K562 (cell line): ENCODE results near the gene CYP24A1. TPM values are rescaled to one million over a fixed set of nuclear protein-coding genes. Genes with fewer than 3 reads are reported as not detected.
A peak's percentile ranks its signal among the peaks of the same experiment; 100 is the strongest.

Experiments
- ATAC-seq: fragments of 200-7000 bp; cut with Tn5 transposase; 3 replicates; pipeline ENCODE4 v1.9.1; 2020; ENCODE audit warnings: moderate library complexity
- BruUV-seq: library from RNA; stranded (reverse); fragments of 400-500 nt; replicated peaks from 2 replicates; lab custom pipeline; 2021; lab: Mats Ljungman, UMichigan
- CTCF ChIA-PET: fragments of 300-600 bp; formaldehyde crosslinking; extraction: SDS; loops from one replicate; lab custom pipeline; 2021; ENCODE audit warnings: low intra/inter-chr PET ratio; lab: Yijun Ruan, JAX
- POLR2A ChIA-PET: fragments of 300-600, 350-650 bp; sonication (Branson Sonifier 250); formaldehyde crosslinking; extraction: SDS; loops from one replicate; lab custom pipeline; 2021; ENCODE audit warnings: antibody characterized with exemption, inconsistent platforms; lab: Yijun Ruan, JAX
- DNase-seq, 4 experiments: peaks; one replicate each; pipeline versions ENCODE4 v3.0.0 to v3.0.0-alpha.2; 2011 to 2018; ENCODE audit warnings: low spot score in 3 of 4, mixed read lengths in 3 of 4; ENCODE audit errors: extremely low read depth in 1 of 4
- FAIRE-seq: peaks from 2 replicates; lab custom pipeline; 2011; peaks lifted over from hg19 to GRCh38; lab: Jason Lieb, UNC
- H2AFZ ChIP-seq: 2 replicates; pipeline ENCODE4 v1.6.0; 2011; ENCODE audit warnings: low read depth, low read length, control low read depth, inconsistent platforms
- H3K27ac ChIP-seq: fragments of 200-600 bp; 3 replicates; pipeline ENCODE4 v1.8.0; 2011; ENCODE audit warnings: low read depth, mild to moderate bottlenecking, control low read depth, inconsistent platforms, low read length, moderate library complexity, mixed read lengths; ENCODE audit errors: extremely low read depth
- H3K27me3 ChIP-seq, 2 experiments: fragments of 300-600 bp in 1 of 2; 2 replicates in 1 of 2; 3 replicates in 1 of 2; pipeline versions ENCODE4 v1.6.0 to v1.8.0; 2011; ENCODE audit warnings: inconsistent platforms in 2 of 2, low read length in 2 of 2, mild to moderate bottlenecking in 1 of 2, mixed read lengths in 1 of 2, moderate library complexity in 1 of 2; ENCODE audit not compliant: control insufficient read depth in 2 of 2, insufficient read depth in 2 of 2
- H3K36me3 ChIP-seq: fragments of 300-600 bp; 3 replicates; pipeline ENCODE4 v1.8.0; 2011; ENCODE audit warnings: mild to moderate bottlenecking, low read length, inconsistent platforms; ENCODE audit not compliant: control insufficient read depth, insufficient read depth
- H3K4me1 ChIP-seq, 2 experiments: fragments of 200-600 bp in 1 of 2; replicated peaks in 1 of 2; 2 replicates in 1 of 2; 3 replicates in 1 of 2; pipeline versions ENCODE4 v1.5.1 to v1.8.0; 2011; ENCODE audit warnings: inconsistent platforms in 2 of 2, low read length in 2 of 2, mild to moderate bottlenecking in 1 of 2, mixed read lengths in 1 of 2, moderate library complexity in 1 of 2; ENCODE audit not compliant: control insufficient read depth in 2 of 2, insufficient read depth in 2 of 2
- H3K4me2 ChIP-seq: 2 replicates; pipeline ENCODE4 v1.6.1; 2011; ENCODE audit warnings: low read length, control low read depth, inconsistent platforms, mixed read lengths; ENCODE audit not compliant: insufficient read depth
- H3K4me3 ChIP-seq: fragments of 200-600 bp; sonication (generic), shearing (Covaris generic); 2 replicates; pipeline ENCODE4 v1.5.1; 2016; ENCODE audit warnings: control low read depth, inconsistent platforms
- H3K79me2 ChIP-seq: fragments of 200-600 bp; 3 replicates; pipeline ENCODE4 v1.8.0; 2011; ENCODE audit warnings: low read length, inconsistent platforms; ENCODE audit not compliant: control insufficient read depth, insufficient read depth
- H3K9ac ChIP-seq, 2 experiments: 2 replicates each; pipeline versions ENCODE4 v1.6.0 to v1.6.1; 2011; ENCODE audit warnings: low read depth in 2 of 2, low read length in 2 of 2, control low read depth in 1 of 2, inconsistent platforms in 1 of 2, mild to moderate bottlenecking in 1 of 2, mixed read lengths in 1 of 2; ENCODE audit not compliant: insufficient read depth in 1 of 2
- H3K9me1 ChIP-seq: one replicate; pipeline ENCODE4 v1.6.0; 2011; ENCODE audit warnings: inconsistent platforms, mild to moderate bottlenecking, low read length, moderate library complexity; ENCODE audit not compliant: control insufficient read depth, insufficient read depth
- H3K9me3 ChIP-seq: replicated peaks from 2 replicates; pipeline ENCODE4 v1.5.1; 2011; ENCODE audit warnings: low read depth, low read length, inconsistent platforms; ENCODE audit not compliant: control insufficient read depth, insufficient read depth
- H4K20me1 ChIP-seq: replicated peaks from 2 replicates; pipeline ENCODE4 v1.6.1; 2011; ENCODE audit warnings: low read length, inconsistent platforms, mixed read lengths; ENCODE audit not compliant: control insufficient read depth, insufficient read depth
- MAX ChIP-seq: sonication (generic); formaldehyde crosslinking; IDR thresholded peaks from 2 replicates; pipeline ENCODE4 v1.9.0; 2022; ENCODE audit warnings: mild to moderate bottlenecking, missing genetic modification reagents
- ZBTB11 ChIP-seq, 3 experiments: fragments of 200-800 bp in 1 of 3; fragments of 250-450 bp in 1 of 3; fragments of 450-650 bp in 1 of 3; sonication (Bioruptor Pico) in 1 of 3; sonication (Bioruptor generic) in 1 of 3; formaldehyde crosslinking in 1 of 3; IDR thresholded peaks; 2 replicates each; pipeline versions ENCODE4 v1.6.1 to v1.8.0; 2016 to 2022; ENCODE audit warnings: mild to moderate bottlenecking in 2 of 3, missing genetic modification characterization in 2 of 3, missing compliant biosample characterization in 1 of 3, moderate library complexity in 1 of 3
- WGBS: fragments of 100-300 bp; shearing (Covaris generic); methylation state at CpG from one replicate; pipeline ENCODE4 v1.1.6; 2016; ENCODE audit warnings: low coverage, mixed read lengths; ENCODE audit not compliant: insufficient coverage; ENCODE audit errors: missing lambda C conversion rate; 5-methylcytosine and 5-hydroxymethylcytosine counted together
- in situ Hi-C: fragments of 300-500 bp; cut with MboI; formaldehyde crosslinking; loops from 4 replicates; pipeline ENCODE4 v1.15.0; 2018; ENCODE audit warnings: inconsistent platforms, mixed read lengths
- intact Hi-C: fragments of 100-400 bp; cut with micrococcal nuclease; formaldehyde crosslinking; loops from 2 replicates; pipeline ENCODE4 v1.14.2; 2022
- polyA plus RNA-seq, 8 experiments: library from polyadenylated mRNA; depleted of rRNA in 4 of 8; stranded (reverse) in 5 of 8; unstranded in 3 of 8; fragments of >200 nt; fragmentation: Nextera tagmentation in 2 of 8; fragmentation: Illumina TruSeq in 1 of 8; extraction: Ambion mirVana in 2 of 8; extraction: Trizol in 1 of 8; gene quantifications; 2 replicates each; pipeline versions ENCODE4 v1.2.1 to v1.2.3, GENCODE V29; 2011 to 2014; ENCODE audit warnings: inconsistent platforms in 1 of 8, missing spikeins in 1 of 8
- total RNA-seq, 7 experiments: library from RNA; depleted of rRNA in 6 of 7; stranded (reverse); fragments of >200 nt in 6 of 7; fragmentation: Illumina TruSeq in 2 of 7; extraction: Trizol in 2 of 7; gene quantifications; 2 replicates each; pipeline versions ENCODE4 v1.2.1 to v1.2.3, GENCODE V29; 2011 to 2021; ENCODE audit warnings: low replicate concordance in 1 of 7

The CYP24A1 gene
- total and polyA plus RNA-seq, 9 of the 15 experiments (the other 6 are each of a cell fraction or from before 2014, with no cell fraction given), result 0.04 TPM; not detected in 8

DNA sequence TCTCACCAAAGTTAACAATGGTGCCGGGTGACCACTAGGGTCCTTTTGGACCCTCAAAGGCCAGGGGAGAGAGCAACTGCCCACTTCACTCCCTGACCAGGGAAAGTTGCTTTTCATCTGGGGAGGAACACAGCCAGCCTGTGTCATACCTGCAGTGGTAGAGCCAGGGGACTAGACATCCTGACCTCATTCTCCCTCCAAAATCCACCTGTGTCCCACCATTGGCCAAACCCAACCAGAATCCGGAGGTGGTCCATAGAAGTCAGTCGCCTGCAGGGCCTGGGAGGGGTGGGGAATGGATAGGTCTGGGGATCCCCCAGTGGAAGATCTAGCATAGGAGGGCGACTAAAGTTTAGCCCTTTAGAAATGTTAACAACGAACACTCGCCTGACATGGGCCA lies 46.9 kb upstream of the CYP24A1 start:
- Histone ChIP-seq H3K79me2 (no peaks in the 10 kb centered on the region), H3K27me3 (no peaks in the 10 kb centered on the region), H3K4me1 (no peaks in the 10 kb centered on the region), H3K4me2 (no peak overlapping the region), H3K27ac (no peak overlapping the region), H3K9ac (no peak overlapping the region), H3K4me3 (no peak overlapping the region), H2AFZ (no peak overlapping the region), H3K9me3 (no peaks in the 10 kb centered on the region), H4K20me1 (no peaks in the 10 kb centered on the region), H3K9me1 (no peaks in the 10 kb centered on the region), H3K36me3 (peaks cover 26% of the 10 kb centered on the region)
- TF ChIP-seq ZBTB11 (CRISPR knock-in tag; IDR thresholded peaks at IDR 0.05), result peak in 1 of 3 experiments; percentile 76; a peak in 2 of 6 replicates
- TF ChIP-seq MAX (CRISPR knock-in tag), result no peak
- intact Hi-C loops (no loop called here), in situ Hi-C loops (loop anchor here (25.0 kb wide), 1 partner anchor 658 kb away; no protein-coding TSS in a partner anchor)
- FAIRE-seq, result no peak
- ATAC-seq, result no peak
- 86% methylated on average over 6 of the region's 6 CpGs for WGBS
- POLR2A ChIA-PET, result no interaction called here
- DNase-seq, result no peak
- no TSS peak for BruUV-seq
- CTCF ChIA-PET, result interaction anchor here (2.2 kb wide), 1 partner anchor 426 kb away, joined by 19 read pairs; no protein-coding TSS in a partner anchor
